Stimulated activated CD4-positive, alpha-beta T cell treated with anti-CD3 and anti-CD28 coated beads, Interleukin-15, amount 100 ng/mL, for 48 hours (primary cell): ENCODE data around the gene ITSN1.

ENCODE experiments used
- DNase-seq, 2 donors: peaks; one replicate each; pipeline ENCODE4 v3.0.0-alpha.2; 2020; ENCODE audit warnings: low read depth in 2 of 2

The ITSN1 gene

GRCh38 chr21:33811167-33812010 is 169.1 kb downstream of the ITSN1 start:
- DNase-seq: no peak

- DNase-seq: no peak
These were observed 171.6 kb downstream of the ITSN1 start for GRCh38 chr21:33813832-33814365.

GRCh38 chr21:33815143-33815707 is 172.9 kb downstream of the ITSN1 start:
- no peak for DNase-seq

GRCh38 chr21:33816174-33816573 is 173.9 kb downstream of the ITSN1 start:
- no peak for DNase-seq

GRCh38 chr21:33817138-33817537 is 174.8 kb downstream of the ITSN1 start:
- DNase-seq: no peak

- no peak for DNase-seq
These were observed 175.6 kb downstream of the ITSN1 start for GRCh38 chr21:33817663-33818451.

GRCh38 chr21:33820230-33820770 is 178.0 kb downstream of the ITSN1 start:
- no peak for DNase-seq

- no peak for DNase-seq
These were observed 178.5 kb downstream of the ITSN1 start for GRCh38 chr21:33820798-33821197.

- DNase-seq: no peak
These were observed 179.4 kb downstream of the ITSN1 start for GRCh38 chr21:33821503-33822322.

- DNase-seq: no peak
These were observed 182.0 kb downstream of the ITSN1 start for GRCh38 chr21:33824156-33824941.

- DNase-seq: no peak
These were observed 183.1 kb downstream of the ITSN1 start for GRCh38 chr21:33825419-33825818.

- no peak for DNase-seq
These were observed 183.6 kb downstream of the ITSN1 start for GRCh38 chr21:33825915-33826314.

GRCh38 chr21:33828083-33828482 is 185.8 kb downstream of the ITSN1 start:
- DNase-seq: no peak

GRCh38 chr21:33828577-33828976 is 186.3 kb downstream of the ITSN1 start:
- no peak for DNase-seq

GRCh38 chr21:33829844-33830243 is 187.5 kb downstream of the ITSN1 start:
- no peak for DNase-seq

- DNase-seq: no peak
These were observed 189.8 kb downstream of the ITSN1 start for GRCh38 chr21:33831962-33832659.

GRCh38 chr21:33834801-33835500 is 192.7 kb downstream of the ITSN1 start:
- DNase-seq: no peak

- DNase-seq: no peak
These were observed 193.6 kb downstream of the ITSN1 start for GRCh38 chr21:33835920-33836319.

- no peak for DNase-seq
These were observed 194.1 kb downstream of the ITSN1 start for GRCh38 chr21:33836408-33836807.
